Superior temporal gyrus (tissue), 1 donor: ENCODE data around the gene STK32C.
A peak's percentile ranks its signal among the peaks of the same experiment; 100 is the strongest.

ENCODE experiments used
- DNase-seq: peaks from one replicate; pipeline ENCODE4 v3.0.0-alpha.2; 2016; ENCODE audit errors: extremely low spot score

The STK32C gene

GRCh38 chr10:132282667-132283603, 24.8 kb downstream of the STK32C start:
- DNase-seq, result no peak

- no peak for DNase-seq
These were observed 25.7 kb downstream of the STK32C start for GRCh38 chr10:132281915-132282666.

- DNase-seq, result no peak
These were observed 27.1 kb downstream of the STK32C start for GRCh38 chr10:132280646-132281074.

- no peak for DNase-seq
These were observed 27.7 kb downstream of the STK32C start for GRCh38 chr10:132279873-132280645.

- no peak for DNase-seq
These were observed 30.4 kb downstream of the STK32C start for GRCh38 chr10:132277311-132277741.

- no peak for DNase-seq
These were observed 31.0 kb downstream of the STK32C start for GRCh38 chr10:132276706-132277105.

- no peak for DNase-seq
These were observed 31.5 kb downstream of the STK32C start for GRCh38 chr10:132276179-132276675.

- DNase-seq, result no peak
These were observed 32.1 kb downstream of the STK32C start for GRCh38 chr10:132275426-132276178.

GRCh38 chr10:132274986-132275385, 32.8 kb downstream of the STK32C start:
- DNase-seq, result no peak

GRCh38 chr10:132274581-132274980, 33.2 kb downstream of the STK32C start:
- no peak for DNase-seq

GRCh38 chr10:132273966-132274365, 33.8 kb downstream of the STK32C start:
- DNase-seq, result no peak

- no peak for DNase-seq
These were observed 34.3 kb downstream of the STK32C start for GRCh38 chr10:132273304-132273944.

GRCh38 chr10:132272231-132272971, 35.3 kb downstream of the STK32C start:
- DNase-seq, result peak; percentile 47

- DNase-seq, result no peak
These were observed 36.1 kb downstream of the STK32C start for GRCh38 chr10:132271458-132272230.

- DNase-seq, result no peak
These were observed 36.9 kb downstream of the STK32C start for GRCh38 chr10:132270721-132271457.

- DNase-seq, result no peak
These were observed 37.5 kb downstream of the STK32C start for GRCh38 chr10:132270256-132270655.

- DNase-seq, result no peak
These were observed 38.2 kb downstream of the STK32C start for GRCh38 chr10:132269266-132270230.
